Fibroblast of gingiva (primary cell): ENCODE data around the gene CAMKMT.

Experiments
- DNase-seq: peaks from one replicate; pipeline ENCODE4 v3.0.0-alpha.2; 2011; ENCODE audit warnings: low read depth

Gene CAMKMT

DNA sequence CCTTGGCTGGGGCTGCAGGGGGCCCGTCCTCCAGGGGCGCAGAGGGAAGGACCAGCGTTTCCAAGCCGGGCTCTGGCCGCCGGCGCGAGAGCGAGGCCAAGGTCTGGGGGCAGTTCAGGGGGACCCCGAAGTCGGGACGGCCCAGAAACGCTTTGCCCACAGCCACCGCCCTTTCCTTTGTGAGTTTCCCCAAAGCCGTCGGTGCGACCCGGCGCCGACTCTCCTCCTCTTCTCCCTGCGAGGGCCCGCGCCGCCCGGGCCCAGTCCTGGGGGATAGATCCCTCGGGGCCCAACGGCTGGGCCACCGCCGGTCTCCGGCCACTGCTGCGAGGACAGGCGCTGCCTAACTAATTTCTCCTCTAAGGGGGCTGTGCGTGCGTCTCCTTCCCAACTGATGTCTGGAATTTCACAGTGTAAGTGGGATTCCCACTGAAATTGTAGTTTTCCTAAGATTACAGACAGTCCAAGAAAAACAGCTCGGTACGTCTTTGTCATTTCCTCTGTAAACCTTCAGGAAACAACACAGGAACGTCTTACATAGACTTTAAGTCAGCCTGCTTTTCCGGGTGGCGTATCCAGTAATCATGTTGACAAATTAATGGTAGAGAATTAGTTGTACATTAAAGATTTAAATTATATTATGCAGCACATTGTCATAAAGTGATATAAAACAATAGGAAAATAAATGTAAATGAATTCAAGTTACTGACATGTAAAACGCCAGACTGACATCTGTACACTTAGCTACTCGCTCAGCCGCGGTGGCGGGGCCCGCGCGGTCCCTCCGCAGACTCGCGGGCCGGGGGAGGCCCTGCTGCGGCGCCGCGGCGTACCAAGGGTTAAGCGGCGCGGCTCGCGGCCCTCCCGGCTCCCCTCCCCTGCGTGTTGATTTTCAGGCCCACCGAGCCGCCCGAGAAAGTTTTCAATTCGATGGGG, 440.4 kb downstream of the CAMKMT start:
- no peak for DNase-seq

DNA sequence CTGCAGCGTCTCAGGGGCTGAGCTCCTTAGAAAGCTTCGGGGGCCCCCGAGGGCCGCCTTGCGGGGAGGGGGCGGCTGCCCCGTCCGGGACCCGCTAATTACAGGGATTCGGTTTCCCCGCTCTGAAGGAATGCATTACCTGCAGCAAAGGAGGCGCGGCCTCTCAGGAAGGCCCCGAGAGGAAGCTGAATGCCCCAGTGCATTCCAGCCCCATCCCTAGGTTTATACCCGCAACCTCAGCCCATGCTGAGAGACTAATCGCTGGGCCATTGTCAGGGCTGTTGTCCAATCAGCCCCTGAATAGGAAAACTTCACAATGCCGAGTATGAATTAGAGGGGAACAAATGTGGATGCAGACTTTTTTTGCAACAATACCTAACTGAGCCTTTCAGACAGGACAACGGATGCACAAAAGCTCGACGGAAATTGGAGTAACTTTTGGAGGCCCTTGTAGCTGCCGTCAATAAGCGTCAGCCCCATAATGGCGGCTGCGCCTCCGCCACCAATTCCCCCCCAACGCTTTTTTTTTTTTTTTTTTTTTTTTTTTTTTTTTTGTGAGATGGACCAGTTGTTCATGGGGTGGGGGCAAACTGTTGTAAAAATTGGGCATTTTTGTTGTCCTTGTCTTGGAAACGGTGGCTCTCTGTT, 441.2 kb downstream of the CAMKMT start:
- DNase-seq: no peak

DNA sequence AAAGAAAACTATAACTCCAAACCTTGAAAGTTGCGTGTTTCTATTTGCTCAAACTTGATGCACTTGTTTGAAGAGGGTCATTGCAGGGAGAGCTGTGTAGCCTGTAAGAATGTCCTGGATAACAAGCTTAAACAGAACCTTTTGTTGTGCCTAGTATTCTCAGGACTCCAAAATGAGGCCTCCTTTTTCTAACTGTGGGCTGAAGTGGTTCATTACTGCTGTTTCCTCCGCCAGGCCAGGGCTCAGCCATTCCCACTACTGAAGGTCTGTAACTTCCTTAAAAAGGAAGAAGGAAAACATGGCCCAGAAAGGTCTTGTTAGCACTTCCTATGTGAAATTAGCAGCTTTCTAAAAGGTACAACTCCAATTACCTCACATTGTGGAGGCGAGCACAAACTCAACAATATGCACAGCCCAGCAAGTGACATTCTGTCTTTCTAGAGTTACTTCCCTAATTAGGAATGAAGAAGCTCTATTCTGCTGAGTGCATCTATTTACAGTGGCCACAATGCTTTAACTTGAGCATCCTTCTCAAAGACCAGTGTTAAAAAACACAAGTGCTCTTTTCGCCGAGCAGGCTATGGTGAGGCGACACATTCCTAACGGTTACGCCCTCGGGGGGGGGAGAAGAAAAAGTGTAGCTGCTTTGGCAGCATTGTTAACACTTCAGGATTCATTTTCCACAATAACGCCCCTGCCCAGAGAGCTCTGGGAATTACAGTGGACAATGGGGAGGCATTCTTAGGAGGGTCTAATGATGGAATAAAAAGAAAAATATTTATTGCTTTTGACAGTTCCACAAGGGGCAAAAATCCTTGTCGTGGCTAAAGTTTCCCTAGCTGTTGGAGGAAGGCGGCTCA, 442.9 kb downstream of the CAMKMT start:
- DNase-seq: no peak

DNA sequence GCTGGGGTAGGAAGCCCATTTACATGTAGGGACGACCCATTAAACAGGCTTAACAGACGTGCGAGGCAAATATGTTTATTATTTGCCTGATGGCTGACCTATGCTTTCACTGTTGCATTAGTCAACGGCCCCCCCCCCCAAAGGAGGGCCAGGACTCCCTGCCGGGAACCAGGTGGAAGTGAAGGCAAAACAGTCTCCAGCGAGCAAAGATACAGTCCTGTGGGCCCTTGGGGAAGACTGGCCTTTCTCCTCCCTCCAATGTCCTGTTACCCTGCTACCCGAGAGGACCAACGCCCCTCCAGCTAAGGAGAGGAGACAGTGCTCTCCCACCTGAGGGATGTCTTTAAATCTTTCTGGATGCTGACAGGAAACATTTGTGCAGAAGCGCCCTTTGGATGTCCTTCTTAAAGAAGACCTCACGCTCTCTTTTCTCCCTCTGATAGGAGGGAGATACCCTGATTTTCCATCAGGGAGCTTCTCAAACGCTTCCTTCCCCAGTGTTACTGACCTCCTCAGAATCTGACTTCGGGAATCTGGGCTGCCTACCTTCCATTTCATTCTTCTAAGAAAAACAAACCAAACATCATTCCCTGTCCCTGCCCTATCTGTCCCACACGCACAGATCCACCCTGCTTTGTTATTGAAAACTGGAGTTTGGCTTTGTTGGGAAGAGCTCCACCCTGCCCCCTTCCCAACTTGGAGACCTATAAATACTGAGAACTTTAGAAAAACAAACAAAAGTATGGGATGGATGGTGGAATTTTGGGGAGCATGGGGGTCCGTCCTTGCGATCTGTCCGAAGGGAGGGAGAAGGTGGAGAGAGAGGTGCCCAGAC, 443.9 kb downstream of the CAMKMT start:
- DNase-seq: no peak

DNA sequence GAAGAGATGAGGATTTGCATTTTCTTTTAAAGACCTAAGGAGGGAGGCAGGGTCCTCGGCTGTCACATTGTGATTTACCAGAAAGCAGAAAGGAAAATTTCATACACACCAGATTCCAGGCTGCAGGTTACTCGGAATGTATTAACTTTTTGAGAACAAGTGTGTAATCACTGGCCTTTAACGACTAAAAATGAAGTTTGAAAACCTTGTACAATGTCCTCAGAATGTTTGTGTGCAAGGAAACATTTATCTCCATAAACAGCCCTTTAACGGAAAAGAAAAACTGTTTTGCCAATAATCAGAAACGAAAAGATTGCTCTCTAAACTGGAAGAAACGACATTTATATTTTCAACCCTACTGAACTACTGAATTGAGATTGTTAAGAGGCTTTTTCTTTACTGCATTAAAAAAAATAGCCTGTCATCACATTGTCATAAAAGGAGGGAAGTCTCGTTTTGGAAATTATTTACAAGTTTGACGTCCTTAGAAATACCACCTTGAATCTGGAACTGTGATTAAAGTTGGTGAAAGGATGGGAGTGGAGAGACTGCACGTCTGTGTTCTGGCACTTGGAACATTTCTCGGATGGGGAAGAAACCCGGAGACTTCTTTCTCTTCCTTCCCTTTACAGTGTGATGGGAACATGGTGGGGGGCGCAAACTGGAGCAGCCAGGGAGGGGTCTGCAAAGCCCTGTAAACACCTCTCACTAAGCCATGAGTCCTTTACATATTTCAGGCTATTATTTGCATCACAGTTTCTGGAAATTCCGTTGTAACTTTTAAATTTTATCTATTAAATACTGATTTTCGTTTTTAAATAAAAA, 445.7 kb downstream of the CAMKMT start:
- DNase-seq: no peak

DNA sequence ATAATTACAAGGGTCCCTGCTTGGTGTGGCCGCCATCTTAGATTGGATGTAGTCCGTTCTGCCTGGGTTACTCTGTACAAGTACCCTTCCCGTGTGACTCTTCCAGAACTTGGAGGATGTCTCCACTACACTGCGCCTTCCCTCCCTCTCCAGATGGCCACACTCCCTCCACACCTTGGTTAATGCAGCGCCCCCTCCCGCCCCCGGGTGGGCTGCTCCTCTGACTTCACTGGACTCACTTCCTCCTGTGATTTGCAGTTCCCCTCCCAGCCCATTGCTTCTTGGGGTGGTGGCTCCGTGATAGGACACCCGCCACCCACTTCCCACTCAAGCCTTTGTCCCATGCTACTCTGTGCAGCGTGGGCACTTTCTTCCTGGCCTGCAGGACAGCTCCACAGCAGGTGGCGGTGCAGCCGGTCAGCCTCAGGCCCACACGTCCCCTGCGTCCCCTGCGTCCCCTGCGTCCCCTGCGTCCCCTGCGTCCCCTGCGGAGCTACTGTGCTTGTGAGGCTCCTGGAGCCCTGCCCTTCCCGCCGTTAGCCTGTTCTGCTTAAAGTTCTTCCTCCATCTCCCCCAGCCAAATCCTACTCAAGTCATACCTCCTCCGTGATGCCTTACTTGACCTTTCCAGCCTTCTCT, 449.3 kb downstream of the CAMKMT start:
- DNase-seq: no peak

DNA sequence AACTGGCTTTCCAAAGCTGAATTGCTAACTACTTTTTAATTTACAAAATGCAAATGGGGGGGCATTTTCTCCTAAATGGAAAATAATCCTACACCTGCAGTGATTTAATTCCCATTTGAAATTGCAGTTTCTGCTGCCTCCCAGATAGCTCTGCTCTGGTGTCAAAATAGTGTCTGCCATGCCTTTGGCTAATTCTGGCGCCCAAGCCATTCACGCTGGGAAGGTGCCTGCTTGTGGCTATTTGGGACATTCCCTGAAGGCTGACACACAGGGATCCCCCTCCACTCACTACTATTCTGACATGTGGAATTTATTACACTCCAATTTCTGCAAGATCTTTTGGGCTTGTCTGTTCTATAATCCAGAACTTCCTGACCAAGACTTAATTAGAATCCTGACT, 451.4 kb downstream of the CAMKMT start:
- no peak for DNase-seq

DNA sequence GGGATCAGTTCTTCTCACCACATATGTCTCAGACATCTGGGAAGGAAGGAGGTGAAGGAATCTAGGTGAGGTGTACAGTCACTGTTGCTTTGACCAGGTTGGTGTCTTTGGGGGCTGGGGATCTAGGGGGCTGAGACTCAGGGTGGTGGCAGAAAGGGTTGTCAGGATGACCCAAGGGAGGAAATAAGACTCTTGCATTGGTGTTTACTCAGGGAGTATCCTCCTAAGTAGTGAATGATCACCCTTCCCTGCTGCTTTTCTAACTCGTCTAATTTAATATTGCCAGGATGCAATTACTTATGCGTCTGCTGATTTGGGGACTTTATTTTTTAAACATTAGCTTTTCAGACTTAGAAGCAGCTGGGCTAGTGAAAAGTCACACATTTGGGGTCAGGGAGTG, 451.9 kb downstream of the CAMKMT start:
- DNase-seq: no peak

DNA sequence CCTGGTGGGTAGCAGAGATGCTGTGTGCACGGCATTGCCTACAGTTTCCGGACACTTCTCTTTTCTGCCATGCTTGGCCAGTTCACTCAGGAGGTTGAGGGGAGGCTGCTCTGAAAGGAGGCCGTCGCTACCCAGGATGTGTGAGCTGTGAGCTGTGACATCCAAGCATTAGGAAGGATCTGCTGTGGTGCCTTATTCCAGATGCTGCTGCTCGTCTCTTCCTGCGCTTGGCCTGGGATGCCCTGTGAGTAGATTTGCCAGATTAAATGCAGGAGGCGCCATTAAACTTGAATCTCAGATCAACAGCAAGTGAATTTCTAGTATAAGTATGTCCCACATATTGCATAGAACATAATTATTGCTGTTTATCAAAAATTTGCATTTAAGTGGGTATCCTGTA, 455.5 kb downstream of the CAMKMT start:
- no peak for DNase-seq

DNA sequence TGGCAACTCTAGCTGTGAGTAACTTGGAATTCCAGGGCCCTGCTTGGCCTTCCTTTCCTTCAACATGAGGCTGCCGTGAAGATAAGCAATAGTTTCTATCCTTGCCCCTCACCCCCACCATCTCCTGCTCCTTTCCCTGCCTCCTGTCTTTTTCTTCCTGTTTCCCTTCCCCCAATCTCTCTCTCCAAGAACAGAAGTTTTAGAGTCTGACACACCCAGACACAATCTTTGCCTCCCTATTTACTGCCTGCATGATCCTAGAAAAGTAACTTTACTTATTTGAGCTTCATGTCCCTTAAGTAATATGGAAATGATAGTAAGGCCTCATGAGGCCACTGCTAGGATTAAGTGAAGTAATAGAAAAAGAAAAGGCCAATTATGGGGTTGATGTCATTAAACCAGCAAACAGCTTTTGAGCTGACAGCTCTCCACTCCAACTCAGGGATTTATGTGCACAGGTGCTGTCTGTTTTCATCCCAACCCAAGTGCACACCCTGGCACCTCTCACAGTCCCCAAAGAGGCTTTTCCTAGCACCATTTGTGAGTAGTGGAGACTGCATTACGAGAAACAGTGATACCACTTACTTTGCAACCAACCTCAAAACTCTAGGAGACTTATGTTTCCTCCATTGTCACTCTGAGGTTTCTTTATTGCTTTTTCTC, 456.1 kb downstream of the CAMKMT start:
- no peak for DNase-seq

DNA sequence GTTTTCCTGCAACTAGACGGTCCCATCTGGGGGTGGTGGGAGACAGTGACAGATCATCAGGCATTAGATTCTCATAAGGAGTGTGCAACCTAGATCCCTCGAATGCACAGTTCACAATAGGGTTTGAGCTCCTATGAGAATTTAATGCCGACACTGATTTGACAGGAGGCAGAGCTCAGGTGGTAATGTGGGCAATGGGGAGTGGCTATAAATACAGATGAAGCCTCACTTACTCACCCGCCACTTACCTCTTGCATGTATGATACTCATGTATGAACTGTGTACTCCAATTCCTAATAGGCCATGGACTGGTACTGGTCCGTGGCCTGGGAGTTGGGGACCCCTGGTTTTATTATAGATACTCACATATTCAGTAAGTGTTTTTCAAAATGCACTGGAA, 457.3 kb downstream of the CAMKMT start:
- DNase-seq: no peak

DNA sequence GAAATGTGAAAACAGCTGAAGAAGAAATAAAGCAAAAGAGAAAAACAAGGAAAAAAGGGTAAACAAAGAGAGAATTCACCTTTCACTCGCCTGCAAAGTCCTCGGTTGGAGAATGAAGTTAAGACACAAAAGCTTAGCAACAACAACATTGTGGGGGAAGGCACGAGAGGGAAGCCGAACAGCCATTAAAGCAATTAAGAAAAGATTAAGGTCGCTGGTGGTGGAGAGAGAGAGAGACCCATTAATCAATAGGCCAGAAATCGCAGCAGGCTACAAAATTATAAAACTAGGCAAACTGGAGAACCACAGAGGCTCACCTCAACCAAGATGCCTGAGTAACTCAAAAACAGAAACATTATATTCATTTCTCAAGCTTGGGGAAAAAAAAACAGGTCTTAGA, 459.8 kb downstream of the CAMKMT start:
- DNase-seq: no peak

DNA sequence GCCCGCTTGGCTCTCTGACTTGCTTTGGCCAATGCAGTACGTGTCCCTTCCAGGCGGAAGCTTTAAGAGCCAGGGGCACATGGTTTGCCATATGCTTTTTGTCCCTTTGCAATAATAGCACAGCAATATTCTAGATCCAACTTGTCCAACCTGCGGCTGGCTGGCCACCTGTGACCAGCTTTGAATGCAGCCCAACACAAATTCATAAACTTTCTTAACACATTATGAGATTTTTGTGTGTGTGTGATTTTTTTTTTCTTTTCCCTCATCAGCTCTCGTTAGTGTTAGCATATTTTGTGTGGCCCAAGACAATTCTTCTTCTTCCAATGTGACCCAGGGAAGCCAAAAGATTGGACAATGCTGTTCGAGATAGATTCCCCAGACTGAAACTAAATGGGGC, 460.4 kb downstream of the CAMKMT start:
- no peak for DNase-seq
